ENCODE measurements around the gene LMLN. TPM values are rescaled to one million over a fixed set of nuclear protein-coding genes. Genes with fewer than 3 reads are reported as not detected.
A peak's percentile ranks its signal among the peaks of the same experiment; 100 is the strongest.

Gene LMLN
- total RNA-seq, 3 donors from 2014 or later (not counting 1 experiment from before 2014, with no cell fraction given), result 2.3 to 4.5 (median 4.0) TPM

GRCh38 chr3:197950677-197951061 lies 9.3 kb upstream of the LMLN start:
- Histone ChIP-seq H3K9me3 (ENCODE audit: control insufficient read depth, insufficient read depth, low read length) (no peaks in the 10 kb centered on the region), H3K27ac (ENCODE audit: low read length) (peak overlapping the region; percentile 89), H3K36me3 (ENCODE audit: control insufficient read depth, insufficient read depth, low read length) (peaks cover 43% of the 10 kb centered on the region), H3K4me1 (ENCODE audit: control insufficient read depth, insufficient read depth, low read length) (peaks cover 28% of the 10 kb centered on the region), H3K4me3 (ENCODE audit: low read length) (peak overlapping the region; percentile 64), H3K27me3 (ENCODE audit: control insufficient read depth, insufficient read depth, low read length) (no peaks in the 10 kb centered on the region)
- Mint-ChIP-seq H3K27me3 (ENCODE audit: low read depth in 2 of 2) (no peaks in the 10 kb centered on the region), H3K4me1 (peaks cover 33 to 42% of the 10 kb centered on the region in 2 donors), H3K4me3 (peak overlapping the region; percentile 97), H3K36me3 (peaks cover 15% of the 10 kb centered on the region), H3K9me3 (no peaks in the 10 kb centered on the region), H3K27ac (peak overlapping the region; percentile 98 to 100)
- intact Hi-C loops (cut with micrococcal nuclease), result loop anchor here (1.0 kb wide), 1 partner anchor 10 kb away; the partner anchor contains the start of gene LMLN
- under 1% methylated on average over 11 of the region's 11 CpGs for WGBS (ENCODE audit: insufficient coverage)
- TF ChIP-seq, protein P1, sequence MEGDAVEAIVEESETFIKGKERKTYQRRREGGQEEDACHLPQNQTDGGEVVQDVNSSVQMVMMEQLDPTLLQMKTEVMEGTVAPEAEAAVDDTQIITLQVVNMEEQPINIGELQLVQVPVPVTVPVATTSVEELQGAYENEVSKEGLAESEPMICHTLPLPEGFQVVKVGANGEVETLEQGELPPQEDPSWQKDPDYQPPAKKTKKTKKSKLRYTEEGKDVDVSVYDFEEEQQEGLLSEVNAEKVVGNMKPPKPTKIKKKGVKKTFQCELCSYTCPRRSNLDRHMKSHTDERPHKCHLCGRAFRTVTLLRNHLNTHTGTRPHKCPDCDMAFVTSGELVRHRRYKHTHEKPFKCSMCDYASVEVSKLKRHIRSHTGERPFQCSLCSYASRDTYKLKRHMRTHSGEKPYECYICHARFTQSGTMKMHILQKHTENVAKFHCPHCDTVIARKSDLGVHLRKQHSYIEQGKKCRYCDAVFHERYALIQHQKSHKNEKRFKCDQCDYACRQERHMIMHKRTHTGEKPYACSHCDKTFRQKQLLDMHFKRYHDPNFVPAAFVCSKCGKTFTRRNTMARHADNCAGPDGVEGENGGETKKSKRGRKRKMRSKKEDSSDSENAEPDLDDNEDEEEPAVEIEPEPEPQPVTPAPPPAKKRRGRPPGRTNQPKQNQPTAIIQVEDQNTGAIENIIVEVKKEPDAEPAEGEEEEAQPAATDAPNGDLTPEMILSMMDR (IDR thresholded peaks at IDR 0.05), result no peak
- DNase-seq (no peak), ATAC-seq (no peak)

- Mint-ChIP-seq H3K9me3 (no peaks in the 10 kb centered on the region), H3K27ac (peak overlapping the region; percentile 98 to 100), H3K36me3 (peaks cover 15% of the 10 kb centered on the region), H3K4me3 (peak overlapping the region; percentile 97), H3K27me3 (ENCODE audit: low read depth in 2 of 2) (no peaks in the 10 kb centered on the region), H3K4me1 (peaks cover 33 to 42% of the 10 kb centered on the region in 2 donors)
- intact Hi-C loops (cut with micrococcal nuclease), result no loop called here
- Histone ChIP-seq H3K4me1 (ENCODE audit: control insufficient read depth, insufficient read depth, low read length) (peaks cover 28% of the 10 kb centered on the region), H3K27me3 (ENCODE audit: control insufficient read depth, insufficient read depth, low read length) (no peaks in the 10 kb centered on the region), H3K9me3 (ENCODE audit: control insufficient read depth, insufficient read depth, low read length) (no peaks in the 10 kb centered on the region), H3K27ac (ENCODE audit: low read length) (peak overlapping the region; percentile 89), H3K36me3 (ENCODE audit: control insufficient read depth, insufficient read depth, low read length) (peaks cover 52% of the 10 kb centered on the region), H3K4me3 (ENCODE audit: low read length) (no peak overlapping the region)
- WGBS (ENCODE audit: insufficient coverage), result 79% methylated on average over 19 of the region's 21 CpGs
- TF ChIP-seq, protein P1 (IDR thresholded peaks at IDR 0.05), result no peak
- ATAC-seq (no peak), DNase-seq (peak in 1 of 2 donors; percentile 21)
Observed at GRCh38 chr3:197951392-197951990, 8.5 kb upstream of the LMLN start.

DNA sequence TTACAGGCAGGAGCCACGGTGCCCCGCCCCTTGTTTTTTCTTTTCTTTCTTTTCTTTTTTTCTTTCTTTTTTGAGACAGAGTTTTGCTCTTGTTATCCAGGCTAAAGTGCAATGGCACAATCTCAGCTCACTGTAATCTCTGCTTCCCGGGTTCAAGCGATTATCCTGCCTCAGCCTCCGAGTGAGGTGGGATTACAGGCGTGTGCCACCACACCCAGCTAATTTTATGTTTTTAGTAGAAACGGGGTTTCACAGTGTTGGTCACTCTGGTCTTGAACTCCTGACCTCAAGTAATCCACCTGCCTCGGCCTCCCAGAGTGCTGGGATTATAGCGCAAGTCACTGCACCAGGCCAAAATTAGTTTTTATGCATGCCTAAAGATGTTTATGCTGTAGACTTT lies 7.6 kb upstream of the LMLN start:
- Mint-ChIP-seq H3K4me3 (peak overlapping the region; percentile 22), H3K36me3 (peaks cover 15% of the 10 kb centered on the region), H3K27ac (peak overlapping the region in 1 of 2 donors; percentile 51), H3K4me1 (peaks cover 33 to 44% of the 10 kb centered on the region in 2 donors), H3K27me3 (ENCODE audit: low read depth in 2 of 2) (no peaks in the 10 kb centered on the region), H3K9me3 (no peaks in the 10 kb centered on the region)
- H3K4me1 ChIP-seq (ENCODE audit: control insufficient read depth, insufficient read depth, low read length), result peaks cover 28% of the 10 kb centered on the region
- DNase-seq (no peak), ATAC-seq (no peak)
- TF ChIP-seq, protein P1 (IDR thresholded peaks at IDR 0.05), result no peak
- no peak overlapping the region for H3K4me3 ChIP-seq (ENCODE audit: low read length)
- intact Hi-C loops (cut with micrococcal nuclease), result no loop called here
- WGBS (ENCODE audit: insufficient coverage), result 95% methylated on average over 9 of the region's 9 CpGs
- no peak overlapping the region for H3K27ac ChIP-seq (ENCODE audit: low read length)
- H3K9me3 ChIP-seq (ENCODE audit: control insufficient read depth, insufficient read depth, low read length), result no peaks in the 10 kb centered on the region
- H3K27me3 ChIP-seq (ENCODE audit: control insufficient read depth, insufficient read depth, low read length), result no peaks in the 10 kb centered on the region
- H3K36me3 ChIP-seq (ENCODE audit: control insufficient read depth, insufficient read depth, low read length), result peaks cover 54% of the 10 kb centered on the region

DNA sequence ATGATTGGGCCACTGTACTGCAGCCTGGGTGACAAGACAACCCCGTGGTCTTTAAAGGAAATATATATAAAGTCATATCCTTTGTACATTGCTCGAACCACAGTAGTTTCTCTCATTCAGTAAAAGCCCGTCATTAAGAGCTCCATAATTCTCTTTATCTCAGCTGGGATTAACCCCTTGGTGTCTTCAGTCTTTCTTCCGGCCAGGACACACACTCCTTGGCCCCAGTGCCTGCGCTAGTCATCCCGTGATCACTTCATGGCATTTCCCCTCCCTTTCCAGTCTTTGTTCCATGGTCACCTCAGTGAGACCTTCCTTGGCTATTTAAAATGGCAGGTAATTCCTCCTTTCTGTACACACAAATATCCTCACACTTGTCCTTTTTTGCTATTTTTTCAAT lies 6.7 kb upstream of the LMLN start:
- TF ChIP-seq, protein P1 (IDR thresholded peaks at IDR 0.05), result no peak
- H3K27me3 ChIP-seq (ENCODE audit: control insufficient read depth, insufficient read depth, low read length), result no peaks in the 10 kb centered on the region
- H3K27me3 Mint-ChIP-seq (ENCODE audit: low read depth in 2 of 2), result no peaks in the 10 kb centered on the region
- peaks cover 54% of the 10 kb centered on the region for H3K36me3 ChIP-seq (ENCODE audit: control insufficient read depth, insufficient read depth, low read length)
- H3K9me3 ChIP-seq (ENCODE audit: control insufficient read depth, insufficient read depth, low read length), result no peaks in the 10 kb centered on the region
- peak overlapping the region; percentile 68 to 77 for H3K27ac Mint-ChIP-seq
- 78% methylated on average over 6 of the region's 6 CpGs for WGBS (ENCODE audit: insufficient coverage)
- no peak overlapping the region for H3K27ac ChIP-seq (ENCODE audit: low read length)
- H3K4me3 Mint-ChIP-seq, result peak overlapping the region; percentile 52
- DNase-seq, result no peak
- peaks cover 15% of the 10 kb centered on the region for H3K36me3 Mint-ChIP-seq
- H3K4me1 Mint-ChIP-seq, result peaks cover 37 to 52% of the 10 kb centered on the region in 2 donors
- H3K4me1 ChIP-seq (ENCODE audit: control insufficient read depth, insufficient read depth, low read length), result peaks cover 28% of the 10 kb centered on the region
- intact Hi-C loops (cut with micrococcal nuclease), result no loop called here
- ATAC-seq, result no peak
- H3K9me3 Mint-ChIP-seq, result no peaks in the 10 kb centered on the region
- H3K4me3 ChIP-seq (ENCODE audit: low read length), result no peak overlapping the region

All from natural killer cell (primary cell).